K562 (cell line): Measurements from ENCODE around the gene PLCG2. TPM values are rescaled to one million over a fixed set of nuclear protein-coding genes. Genes with fewer than 3 reads are reported as not detected.
A peak's percentile ranks its signal among the peaks of the same experiment; 100 is the strongest.

Source experiments
- ARHGAP35 ChIP-seq: fragments of 450-650 bp; IDR thresholded peaks from 2 replicates; pipeline ENCODE4 v1.6.1; 2018; ENCODE audit not compliant: partially characterized antibody
- CGGBP1 ChIP-seq: fragments of 250-450 bp; sonication (Bioruptor Pico); IDR thresholded peaks from 2 replicates; pipeline ENCODE4 v1.9.0; 2021; ENCODE audit warnings: mild to moderate bottlenecking
- DEAF1 ChIP-seq: fragments of 450-650 bp; formaldehyde crosslinking; IDR thresholded peaks from 2 replicates; pipeline ENCODE4 v1.4.0; 2020; ENCODE audit warnings: mild to moderate bottlenecking, moderate library complexity
- RB1 ChIP-seq: fragments of 450-650 bp; IDR thresholded peaks from 2 replicates; pipeline ENCODE4 v1.6.1; 2017; ENCODE audit warnings: low read depth, mild to moderate bottlenecking
- REST ChIP-seq, 2 experiments: fragments of 450-650 bp; formaldehyde crosslinking in 1 of 2; IDR thresholded peaks; 2 replicates each; pipeline versions ENCODE4 v1.4.0 to v1.6.1; 2014 to 2020; ENCODE audit warnings: mild to moderate bottlenecking in 2 of 2, borderline replicate concordance in 1 of 2, low read depth in 1 of 2
- SPI1 ChIP-seq: IDR thresholded peaks from 2 replicates; pipeline ENCODE4 v1.6.1; 2011; ENCODE audit warnings: low read depth, low read length, control low read depth, borderline replicate concordance
- TEAD4 ChIP-seq, 2 experiments: sonication (generic) in 1 of 2; formaldehyde crosslinking in 1 of 2; IDR thresholded peaks; 2 replicates each; pipeline versions ENCODE4 v1.6.1 to v1.8.0; 2012 to 2022; ENCODE audit warnings: borderline replicate concordance in 1 of 2, inconsistent platforms in 1 of 2, low read length in 1 of 2, mild to moderate bottlenecking in 1 of 2, missing genetic modification reagents in 1 of 2
- ZNF398 ChIP-seq: fragments of 250-450 bp; sonication (Bioruptor Pico); IDR thresholded peaks from 2 replicates; pipeline ENCODE4 v1.8.0; 2021; ENCODE audit warnings: moderate library complexity, mild to moderate bottlenecking, inconsistent platforms
- ZNF639 ChIP-seq, 2 experiments: fragments of 200-800 bp in 1 of 2; sonication (Bioruptor generic) in 1 of 2; sonication (generic) in 1 of 2; formaldehyde crosslinking in 1 of 2; IDR thresholded peaks in 1 of 2; conservative IDR thresholded peaks in 1 of 2; 2 replicates each; pipeline versions ENCODE4 v1.5.0 to v1.6.1; 2016 to 2020; ENCODE audit warnings: missing compliant biosample characterization in 1 of 2, missing genetic modification characterization in 1 of 2, missing genetic modification reagents in 1 of 2
- polyA plus RNA-seq, 8 experiments: library from polyadenylated mRNA; depleted of rRNA in 4 of 8; stranded (reverse) in 5 of 8; unstranded in 3 of 8; fragments of >200 nt; fragmentation: Nextera tagmentation in 2 of 8; fragmentation: Illumina TruSeq in 1 of 8; extraction: Ambion mirVana in 2 of 8; extraction: Trizol in 1 of 8; gene quantifications; 2 replicates each; pipeline versions ENCODE4 v1.2.1 to v1.2.3, GENCODE V29; 2011 to 2014; ENCODE audit warnings: inconsistent platforms in 1 of 8, missing spikeins in 1 of 8
- total RNA-seq, 7 experiments: library from RNA; depleted of rRNA in 6 of 7; stranded (reverse); fragments of >200 nt in 6 of 7; fragmentation: Illumina TruSeq in 2 of 7; extraction: Trizol in 2 of 7; gene quantifications; 2 replicates each; pipeline versions ENCODE4 v1.2.1 to v1.2.3, GENCODE V29; 2011 to 2021; ENCODE audit warnings: low replicate concordance in 1 of 7

Gene PLCG2
- total and polyA plus RNA-seq, 9 of the 15 experiments (the other 6 are each of a cell fraction or from before 2014, with no cell fraction given): 0.94 to 7.1 (median 3.1) TPM

- no peak for TF ChIP-seq ZNF639 (CRISPR knock-in tag; conservative IDR thresholded peaks at IDR 0.05 in 1 of 2, IDR thresholded peaks at IDR 0.05 in 1 of 2)
- 0 out of 2 replicates have a peak, but pooled peaks have one; percentile 11 for TF ChIP-seq SPI1
- TF ChIP-seq CGGBP1 (CRISPR knock-in tag): no peak
- peak; percentile 64 for TF ChIP-seq TEAD4 (IDR thresholded peaks at IDR 0.05; ENCODE audit: low read length)
- no peak for TF ChIP-seq TEAD4 (CRISPR knock-in tag; IDR thresholded peaks at IDR 0.05; ENCODE audit: borderline replicate concordance)
- no peak for TF ChIP-seq ZNF398 (CRISPR knock-in tag)
- 0 out of 2 replicates have a peak, but pooled peaks have one; percentile 28 for TF ChIP-seq RB1
- TF ChIP-seq REST (IDR thresholded peaks at IDR 0.05; ENCODE audit: borderline replicate concordance): peak; percentile 63; the same call in 1 of the 2 replicates
- no peak for TF ChIP-seq REST (CRISPR knock-in tag; IDR thresholded peaks at IDR 0.05; ENCODE audit: low read depth)
- no peak for TF ChIP-seq ARHGAP35
- TF ChIP-seq DEAF1: peak; percentile 70
These were observed 95.0 kb downstream of the PLCG2 start (continued) for GRCh38 chr16:81873843-81874752.
